Activated T-cell treated with anti-CD3 and anti-CD28 coated beads, Interleukin-2, amount 50 U/mL, for 24 hours (primary cell): ENCODE results near the gene ART4.

Experiments
- DNase-seq: peaks from one replicate; pipeline ENCODE4 v3.0.0-alpha.2; 2020
- H3K27ac Mint-ChIP-seq: 2 replicates; pipeline ENCODE4 v1.8.0; 2020; ENCODE audit warnings: mild to moderate bottlenecking, mixed read lengths
- H3K27me3 Mint-ChIP-seq: 2 replicates; pipeline ENCODE4 v1.8.0; 2020; ENCODE audit warnings: mixed read lengths
- H3K36me3 Mint-ChIP-seq: 2 replicates; pipeline ENCODE4 v1.8.0; 2020; ENCODE audit warnings: low read depth, mixed read lengths
- H3K4me1 Mint-ChIP-seq: 2 replicates; pipeline ENCODE4 v1.8.0; 2020; ENCODE audit warnings: low read depth, mixed read lengths
- H3K4me3 Mint-ChIP-seq: 2 replicates; pipeline ENCODE4 v1.8.0; 2020; ENCODE audit warnings: mild to moderate bottlenecking, moderate library complexity, mixed read lengths
- H3K9me3 Mint-ChIP-seq: 2 replicates; pipeline ENCODE4 v1.8.0; 2020; ENCODE audit warnings: mixed read lengths

ART4 gene

GRCh38 chr12:14871247-14871646 is 27.9 kb upstream of the ART4 start:
- no peak overlapping the region for H3K4me3 Mint-ChIP-seq
- no peaks in the 10 kb centered on the region for H3K9me3 Mint-ChIP-seq
- no peak overlapping the region for H3K27ac Mint-ChIP-seq
- H3K27me3 Mint-ChIP-seq: no peaks in the 10 kb centered on the region
- no peak for DNase-seq
- peaks cover 3% of the 10 kb centered on the region for H3K4me1 Mint-ChIP-seq
- H3K36me3 Mint-ChIP-seq: no peaks in the 10 kb centered on the region

GRCh38 chr12:14868916-14869506 is 25.7 kb upstream of the ART4 start:
- Mint-ChIP-seq H3K36me3 (no peaks in the 10 kb centered on the region), H3K27me3 (no peaks in the 10 kb centered on the region)
- no peak for DNase-seq

DNA sequence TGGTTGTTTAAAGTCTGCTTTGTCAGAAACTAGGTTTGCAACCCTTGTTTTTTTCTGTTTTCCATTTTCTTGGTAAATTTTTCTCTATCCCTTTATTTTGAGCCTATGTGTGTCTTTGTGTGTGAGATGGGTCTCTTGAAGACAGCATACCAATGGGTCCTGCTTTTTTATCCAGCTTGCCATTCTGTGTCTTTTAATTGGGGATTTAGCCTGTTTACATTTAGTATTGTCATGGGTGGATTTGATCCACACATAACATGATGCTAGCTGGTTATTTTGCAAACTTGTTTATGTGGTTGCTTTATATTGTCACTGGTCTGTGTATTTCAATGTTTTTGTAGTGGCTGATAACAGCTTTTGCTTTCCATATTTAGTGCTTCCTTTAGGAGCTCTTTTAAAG is 17.2 kb upstream of the ART4 start:
- peaks cover 18% of the 10 kb centered on the region for H3K9me3 Mint-ChIP-seq
- H3K36me3 Mint-ChIP-seq: peaks cover 9% of the 10 kb centered on the region
- H3K27ac Mint-ChIP-seq: no peak overlapping the region
- no peak for DNase-seq
- no peaks in the 10 kb centered on the region for H3K27me3 Mint-ChIP-seq
- no peak overlapping the region for H3K4me3 Mint-ChIP-seq
- no peaks in the 10 kb centered on the region for H3K4me1 Mint-ChIP-seq

More at GRCh38 chr12:14868916-14869506, 25.7 kb upstream of the ART4 start:
- H3K27ac Mint-ChIP-seq: no peak overlapping the region
- no peaks in the 10 kb centered on the region for H3K9me3 Mint-ChIP-seq
- peaks cover 3% of the 10 kb centered on the region for H3K4me1 Mint-ChIP-seq
- no peak overlapping the region for H3K4me3 Mint-ChIP-seq

- DNase-seq: no peak
- Mint-ChIP-seq H3K27ac (no peak overlapping the region), H3K27me3 (no peaks in the 10 kb centered on the region), H3K9me3 (peaks cover 18% of the 10 kb centered on the region), H3K36me3 (peaks cover 9% of the 10 kb centered on the region), H3K4me3 (no peak overlapping the region), H3K4me1 (no peaks in the 10 kb centered on the region)
Measured at GRCh38 chr12:14858513-14858912, 15.2 kb upstream of the ART4 start.

GRCh38 chr12:14854586-14855183 is 11.4 kb upstream of the ART4 start:
- Mint-ChIP-seq H3K27me3 (no peaks in the 10 kb centered on the region), H3K4me3 (no peak overlapping the region), H3K4me1 (no peaks in the 10 kb centered on the region), H3K9me3 (peaks cover 9% of the 10 kb centered on the region), H3K27ac (no peak overlapping the region), H3K36me3 (peaks cover 6% of the 10 kb centered on the region)
- no peak for DNase-seq

- Mint-ChIP-seq H3K9me3 (peaks cover 3% of the 10 kb centered on the region), H3K27me3 (no peaks in the 10 kb centered on the region), H3K4me1 (no peaks in the 10 kb centered on the region), H3K27ac (no peak overlapping the region), H3K36me3 (peaks cover 2% of the 10 kb centered on the region), H3K4me3 (no peak overlapping the region)
- DNase-seq: no peak
Measured at GRCh38 chr12:14853961-14854360, 10.6 kb upstream of the ART4 start.

DNA sequence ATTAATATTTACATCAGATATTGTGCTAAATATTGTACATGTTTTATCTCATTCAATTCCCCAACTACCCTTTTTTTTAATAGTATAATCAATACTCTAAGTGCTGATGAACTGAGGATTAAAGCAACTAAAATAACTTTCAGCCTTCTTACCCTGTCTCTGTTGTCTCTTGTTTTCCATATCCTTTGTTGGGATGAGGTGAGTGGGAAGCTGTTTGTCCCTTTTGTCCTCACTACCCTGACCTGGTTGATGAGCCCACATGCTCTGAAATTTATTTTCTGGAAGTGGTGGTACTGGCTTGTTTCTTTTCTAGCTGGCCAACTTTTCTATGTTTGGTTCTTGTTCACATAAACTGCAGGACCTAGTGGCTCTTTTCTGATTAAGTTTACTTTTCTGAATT is 9.6 kb upstream of the ART4 start:
- Mint-ChIP-seq H3K4me3 (no peak overlapping the region), H3K27ac (no peak overlapping the region), H3K27me3 (no peaks in the 10 kb centered on the region), H3K4me1 (no peaks in the 10 kb centered on the region), H3K9me3 (peaks cover 3% of the 10 kb centered on the region), H3K36me3 (no peaks in the 10 kb centered on the region)
- DNase-seq: no peak

- H3K4me1 Mint-ChIP-seq: peaks cover 3% of the 10 kb centered on the region
- no peaks in the 10 kb centered on the region for H3K27me3 Mint-ChIP-seq
- H3K27ac Mint-ChIP-seq: no peak overlapping the region
- no peak overlapping the region for H3K4me3 Mint-ChIP-seq
- no peaks in the 10 kb centered on the region for H3K9me3 Mint-ChIP-seq
- DNase-seq: no peak
- no peaks in the 10 kb centered on the region for H3K36me3 Mint-ChIP-seq
Measured at GRCh38 chr12:14850929-14851663, 7.8 kb upstream of the ART4 start.

DNA sequence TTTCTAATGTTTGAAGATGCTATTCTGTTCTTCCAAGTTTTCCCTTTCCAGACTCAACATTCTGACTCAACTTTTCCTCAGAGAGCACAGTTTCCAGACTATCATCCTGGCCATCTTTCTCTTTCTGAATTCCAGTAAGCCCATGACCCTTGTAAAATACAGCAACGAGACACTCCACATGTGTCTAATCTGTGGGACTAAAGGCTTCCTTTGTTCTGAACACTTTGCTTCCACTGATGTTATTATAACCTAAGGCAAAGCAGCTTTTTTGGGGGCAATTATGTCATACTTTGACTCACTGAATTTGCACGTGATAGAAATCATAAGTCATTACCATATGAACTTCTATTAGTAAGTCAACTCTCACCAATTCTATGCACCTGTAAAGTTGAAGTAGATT is 6.3 kb upstream of the ART4 start:
- H3K4me3 Mint-ChIP-seq: no peak overlapping the region
- H3K27me3 Mint-ChIP-seq: no peaks in the 10 kb centered on the region
- H3K36me3 Mint-ChIP-seq: no peaks in the 10 kb centered on the region
- DNase-seq: no peak
- no peak overlapping the region for H3K27ac Mint-ChIP-seq
- H3K9me3 Mint-ChIP-seq: no peaks in the 10 kb centered on the region
- H3K4me1 Mint-ChIP-seq: peaks cover 11% of the 10 kb centered on the region

DNA sequence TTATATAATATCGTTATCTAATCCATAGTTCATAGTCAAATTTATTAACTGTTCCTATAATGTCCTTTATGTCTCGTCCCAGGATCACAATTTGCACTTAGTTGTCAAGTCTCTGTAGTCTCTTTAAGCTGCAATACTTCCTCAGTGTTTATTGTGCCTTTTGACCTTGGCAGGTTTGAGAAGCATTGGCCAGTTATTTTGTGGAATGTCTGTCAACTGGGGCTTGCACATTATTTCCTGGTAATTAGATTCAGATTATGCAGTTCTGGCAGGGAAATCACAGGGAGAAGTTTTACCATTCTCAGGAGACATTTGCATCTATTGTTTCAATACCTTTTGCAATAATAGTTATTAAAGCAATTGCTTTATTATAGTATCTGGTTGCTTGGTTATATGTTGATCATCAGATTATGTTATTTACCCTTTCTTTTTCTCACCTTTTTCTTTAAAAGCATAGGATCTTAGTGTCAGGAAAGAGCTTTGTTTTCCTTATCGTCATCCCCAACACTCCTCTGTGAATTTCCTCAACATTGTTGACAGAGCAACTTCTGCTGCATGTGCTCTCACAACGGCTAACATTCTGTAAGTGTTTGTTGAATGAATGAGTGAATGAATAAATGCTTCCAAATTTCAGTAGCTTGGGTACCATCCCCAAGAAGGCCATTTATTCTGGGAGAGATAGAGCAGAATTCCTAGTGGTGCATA is 3.7 kb upstream of the ART4 start:
- Mint-ChIP-seq H3K4me1 (peaks cover 11% of the 10 kb centered on the region), H3K27me3 (no peaks in the 10 kb centered on the region), H3K27ac (no peak overlapping the region), H3K36me3 (no peaks in the 10 kb centered on the region), H3K4me3 (no peak overlapping the region), H3K9me3 (no peaks in the 10 kb centered on the region)
- no peak for DNase-seq

- no peak for DNase-seq
- no peak overlapping the region for H3K27ac Mint-ChIP-seq
- H3K4me3 Mint-ChIP-seq: no peak overlapping the region
- no peaks in the 10 kb centered on the region for H3K27me3 Mint-ChIP-seq
- no peaks in the 10 kb centered on the region for H3K9me3 Mint-ChIP-seq
- H3K36me3 Mint-ChIP-seq: no peaks in the 10 kb centered on the region
- peaks cover 11% of the 10 kb centered on the region for H3K4me1 Mint-ChIP-seq
Measured at GRCh38 chr12:14846042-14846587, 2.8 kb upstream of the ART4 start.

DNA sequence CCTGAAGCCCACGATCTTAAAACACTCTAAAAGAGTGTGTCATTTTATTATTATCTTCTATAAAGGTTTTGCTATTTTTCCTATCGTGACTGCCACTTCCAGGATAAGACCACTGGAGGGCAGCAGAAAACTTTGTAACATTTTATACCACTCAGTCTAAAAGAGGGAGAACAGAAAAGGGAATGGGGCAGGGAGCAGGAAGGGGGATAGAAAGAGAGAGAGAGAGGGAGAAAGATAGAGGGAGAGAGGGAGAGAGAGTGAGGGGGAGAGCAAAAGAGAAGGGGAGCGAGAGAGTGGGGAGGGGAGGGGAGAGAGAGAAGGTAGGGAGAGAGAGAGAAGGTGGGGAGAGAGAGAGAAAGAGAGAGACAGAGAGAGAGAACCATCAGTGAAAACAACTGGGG is 2.0 kb upstream of the ART4 start:
- H3K4me3 Mint-ChIP-seq: no peak overlapping the region
- no peak for DNase-seq
- no peaks in the 10 kb centered on the region for H3K9me3 Mint-ChIP-seq
- peaks cover 11% of the 10 kb centered on the region for H3K4me1 Mint-ChIP-seq
- no peaks in the 10 kb centered on the region for H3K36me3 Mint-ChIP-seq
- H3K27ac Mint-ChIP-seq: no peak overlapping the region
- no peaks in the 10 kb centered on the region for H3K27me3 Mint-ChIP-seq

DNA sequence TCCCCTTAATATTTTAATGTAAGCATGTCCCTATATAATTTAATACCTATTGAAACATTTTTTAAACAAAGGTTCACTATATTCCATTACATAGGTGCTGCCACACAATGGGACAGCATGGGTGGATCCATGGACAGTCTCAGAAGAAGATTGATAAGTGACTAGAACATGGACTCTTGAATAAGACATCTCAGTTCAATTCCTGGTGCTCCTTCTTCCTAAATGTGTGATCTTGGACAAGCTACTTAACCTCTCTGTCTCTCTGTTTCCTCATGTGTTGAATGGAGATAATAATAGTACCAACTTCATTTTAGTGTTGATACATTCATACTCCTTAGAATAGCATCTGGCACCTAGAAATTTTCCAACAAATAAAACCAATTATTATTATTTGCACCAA is 1.1 kb upstream of the ART4 start:
- H3K36me3 Mint-ChIP-seq: no peaks in the 10 kb centered on the region
- H3K4me3 Mint-ChIP-seq: no peak overlapping the region
- no peaks in the 10 kb centered on the region for H3K9me3 Mint-ChIP-seq
- H3K27ac Mint-ChIP-seq: no peak overlapping the region
- peaks cover 4% of the 10 kb centered on the region for H3K27me3 Mint-ChIP-seq
- H3K4me1 Mint-ChIP-seq: peaks cover 11% of the 10 kb centered on the region
- no peak for DNase-seq

GRCh38 chr12:14842315-14842714 is 1.0 kb downstream of the ART4 start:
- Mint-ChIP-seq H3K27ac (no peak overlapping the region), H3K27me3 (peaks cover 13% of the 10 kb centered on the region), H3K36me3 (no peaks in the 10 kb centered on the region), H3K9me3 (no peaks in the 10 kb centered on the region), H3K4me3 (no peak overlapping the region), H3K4me1 (peaks cover 11% of the 10 kb centered on the region)
- DNase-seq: no peak
